B cell (primary cell): ENCODE results near the gene KMT2D. TPM values are rescaled to one million over a fixed set of nuclear protein-coding genes. Genes with fewer than 3 reads are reported as not detected.

Source experiments
- ATAC-seq: fragments of 200-7000 bp; cut with Tn5 transposase; one replicate; pipeline ENCODE4 v1.10.0; 2021; ENCODE audit warnings: low read depth, mild to moderate bottlenecking, moderate number of reproducible peaks, moderate library complexity
- CTCF ChIA-PET: fragments of 350-600 bp; sonication (Branson Sonifier 250); formaldehyde crosslinking; loops from one replicate; lab custom pipeline; 2021; ENCODE audit warnings: antibody characterized with exemption, inconsistent platforms; lab: Charles Lee
- POLR2A ChIA-PET: fragments of 350-600 bp; sonication (Branson Sonifier 250); formaldehyde crosslinking; loops from one replicate; lab custom pipeline; 2021; ENCODE audit warnings: antibody characterized with exemption; lab: Charles Lee
- DNase-seq: peaks from one replicate; pipeline ENCODE4 v3.0.0; 2013
- H2AFZ ChIP-seq: 2 replicates; pipeline ENCODE4 v1.6.1; 2012; ENCODE audit warnings: mild to moderate bottlenecking, low read depth, low read length; ENCODE audit not compliant: insufficient read depth, poor library complexity, severe bottlenecking
- H3K27ac ChIP-seq, 2 donors: 1 replicate in 1 of 2; 2 replicates in 1 of 2; pipeline ENCODE4 v1.5.1; 2012 to 2013; ENCODE audit warnings: low read length in 2 of 2, mild to moderate bottlenecking in 2 of 2, moderate library complexity in 1 of 2
- H3K27me3 ChIP-seq, 4 experiments: fragments of 200-600 bp in 1 of 4; sonication (generic) in 1 of 4; replicated peaks in 1 of 4; 1 replicate in 2 of 4; 2 replicates in 2 of 4; pipeline versions ENCODE4 v1.6.1 to v1.7.0; 2013 to 2016; ENCODE audit warnings: low read length in 3 of 4, mild to moderate bottlenecking in 2 of 4, mixed read lengths in 1 of 4, moderate library complexity in 1 of 4; ENCODE audit not compliant: insufficient read depth in 4 of 4, control insufficient read depth in 3 of 4; ENCODE audit errors: control extremely low read depth in 1 of 4
- H3K36me3 ChIP-seq, 2 experiments: replicated peaks in 1 of 2; 1 replicate in 1 of 2; 2 replicates in 1 of 2; pipeline versions ENCODE4 v1.6.1 to v1.7.1; 2013; ENCODE audit warnings: low read length in 1 of 2; ENCODE audit not compliant: insufficient read depth in 2 of 2, control insufficient read depth in 1 of 2; ENCODE audit errors: control extremely low read depth in 1 of 2, extremely low read depth in 1 of 2
- H3K4me1 ChIP-seq, 2 donors: fragments of 200-600 bp in 1 of 2; sonication (generic) in 1 of 2; 1 replicate in 1 of 2; 2 replicates in 1 of 2; pipeline versions ENCODE4 v1.5.1 to v1.6.1; 2013 to 2017; ENCODE audit warnings: low read length in 2 of 2; ENCODE audit not compliant: control insufficient read depth in 2 of 2, insufficient read depth in 2 of 2
- H3K4me2 ChIP-seq: replicated peaks from 2 replicates; pipeline ENCODE3; 2012; ENCODE audit warnings: mild to moderate bottlenecking, low read depth, low read length; ENCODE audit not compliant: poor library complexity, severe bottlenecking
- H3K4me3 ChIP-seq, 5 experiments: fragments of 200-600 bp in 1 of 5; sonication (generic) in 1 of 5; 1 replicate in 3 of 5; 2 replicates in 2 of 5; pipeline versions ENCODE4 v1.5.1 to v1.7.0; 2011 to 2016; ENCODE audit warnings: low read length in 4 of 5, mild to moderate bottlenecking in 4 of 5, low read depth in 2 of 5, control low read depth in 1 of 5, moderate library complexity in 1 of 5; ENCODE audit not compliant: insufficient read depth in 1 of 5; ENCODE audit errors: control extremely low read depth in 1 of 5, extremely low read depth in 1 of 5
- H3K79me2 ChIP-seq: fragments of 200-600 bp; sonication (generic); one replicate; pipeline ENCODE4 v1.6.0; 2016; ENCODE audit warnings: low read length; ENCODE audit not compliant: control insufficient read depth, insufficient read depth
- H3K9ac ChIP-seq: fragments of 200-600 bp; sonication (generic); 2 replicates; pipeline ENCODE4 v1.6.1; 2017; ENCODE audit warnings: mild to moderate bottlenecking, low read length, moderate library complexity
- H3K9me3 ChIP-seq, 3 donors: one replicate each; pipeline versions ENCODE4 v1.6.1 to v1.7.1; 2013; ENCODE audit warnings: low read length in 2 of 3; ENCODE audit not compliant: control insufficient read depth in 2 of 3, insufficient read depth in 1 of 3; ENCODE audit errors: control extremely low read depth in 1 of 3
- H4K20me1 ChIP-seq: 2 replicates; pipeline ENCODE4 v1.6.0; 2012; ENCODE audit warnings: mild to moderate bottlenecking, low read length; ENCODE audit not compliant: insufficient read depth, control insufficient read depth, poor library complexity, severe bottlenecking
- H3K27ac Mint-ChIP-seq: one replicate; pipeline ENCODE4 v1.8.0; 2021; ENCODE audit warnings: mixed read lengths
- H3K27me3 Mint-ChIP-seq: one replicate; pipeline ENCODE4 v1.8.0; 2021; ENCODE audit warnings: mixed read lengths
- H3K4me1 Mint-ChIP-seq: one replicate; pipeline ENCODE4 v1.8.0; 2021; ENCODE audit warnings: mixed read lengths
- H3K4me3 Mint-ChIP-seq: one replicate; pipeline ENCODE4 v1.8.0; 2021; ENCODE audit warnings: mixed read lengths
- H3K9me3 Mint-ChIP-seq: one replicate; pipeline ENCODE4 v1.8.0; 2022; ENCODE audit warnings: mixed read lengths; ENCODE audit not compliant: insufficient read depth
- CTCF ChIP-seq: fragments of 200-600 bp; IDR thresholded peaks from one replicate; pipeline ENCODE4 v1.8.0; 2022; ENCODE audit warnings: antibody characterized with exemption, mild to moderate bottlenecking
- EZH2 ChIP-seq: IDR thresholded peaks from 2 replicates; pipeline ENCODE4 v1.6.1; 2012; ENCODE audit warnings: borderline replicate concordance, low read depth, mild to moderate bottlenecking, moderate library complexity, low read length; ENCODE audit not compliant: insufficient read depth, poor library complexity, severe bottlenecking
- WGBS: methylation state at CpG from one replicate; pipeline ENCODE4 v1.1.5; 2013; ENCODE audit warnings: missing lambda C conversion rate; ENCODE audit not compliant: insufficient coverage; 5-methylcytosine and 5-hydroxymethylcytosine counted together
- intact Hi-C: fragments of 100-400 bp; cut with micrococcal nuclease; formaldehyde crosslinking; loops from one replicate; pipeline ENCODE4 v1.10.0; 2022
- polyA plus RNA-seq: library from polyadenylated mRNA; depleted of rRNA; stranded (reverse); fragments of >200 nt; gene quantifications from 2 replicates; pipeline ENCODE4 v1.2.3, GENCODE V29; 2012
- total RNA-seq, 2 donors: library from RNA; stranded (reverse); fragments of 120-200 nt in 1 of 2; gene quantifications; 1 replicate in 1 of 2; 2 replicates in 1 of 2; pipeline versions ENCODE4 v1.2.3 to v1.2.4, GENCODE V29; 2013 to 2022

Gene KMT2D
- total and polyA plus RNA-seq, 2 donors (not counting 1 experiment from before 2014, with no cell fraction given): 64.0 to 179 TPM

- peak within 1 kb of the TSS; percentile 79 to 88 (median 86) for H3K4me3 ChIP-seq
- H3K4me1 Mint-ChIP-seq: peaks cover 29% of the 10 kb centered on the region
- ATAC-seq (peak; percentile 88), DNase-seq (peak; percentile 98)
- H3K9me3 Mint-ChIP-seq: no peaks in the 10 kb centered on the region
- CTCF ChIA-PET: interaction anchor here (1.0 to 7.2 kb wide), 9 partner anchors 14 to 165 kb away, joined by 3 to 61 read pairs (median 4); partner anchors contain the start of genes DDN, FKBP11 and WNT1
- H2AFZ ChIP-seq: peak within 1 kb of the TSS; percentile 68
- H3K27ac Mint-ChIP-seq: peak within 1 kb of the TSS; percentile 98
- peak within 1 kb of the TSS; percentile 95 to 99 for H3K27ac ChIP-seq
- intact Hi-C loops: loop anchor here (1.0 to 2.0 kb wide), 11 partner anchors 21 to 348 kb away; partner anchors contain the start of genes ARF3, DDX23, KMT2D and LMBR1L
- H3K4me1 ChIP-seq: peaks cover 18 to 21% of the 10 kb centered on the region in 2 donors
- H3K79me2 ChIP-seq: peaks cover 45% of the 10 kb centered on the region
- H3K4me2 ChIP-seq: peak within 1 kb of the TSS; percentile 85
- H3K4me3 Mint-ChIP-seq: peak within 1 kb of the TSS; percentile 91
- no peaks in the 10 kb centered on the region for H3K27me3 Mint-ChIP-seq
- TF ChIP-seq EZH2 (no peak), CTCF (peak; percentile 74)
- WGBS: 0% methylated on average over 43 of the region's 59 CpGs
- peak within 1 kb of the TSS; percentile 91 for H3K9ac ChIP-seq
- POLR2A ChIA-PET: interaction anchor here (0.6 to 1.0 kb wide), 2 partner anchors 19 kb away, joined by 3 to 4 read pairs; partner anchors contain the start of gene DDN
- no peaks in the 10 kb centered on the region for H3K9me3 ChIP-seq
- peaks cover 0 to 27% of the 10 kb centered on the region in 2 experiments for H3K36me3 ChIP-seq
- H4K20me1 ChIP-seq: peaks cover 11% of the 10 kb centered on the region
- H3K27me3 ChIP-seq: no peaks in the 10 kb centered on the region
Observed at GRCh38 chr12:49018261-49019119, 42.1 kb downstream of the KMT2D start, which contains the start of gene PRKAG1. Gene PRKAG1, minus strand, starts transcription at chr12:49018776. Its CDS starts 36 bp downstream, at chr12:49018740.
